Stimulated activated CD4-positive, alpha-beta T cell treated with anti-CD3 and anti-CD28 coated beads, Interleukin-15, amount 100 ng/mL, for 1 hour (primary cell): ENCODE measurements around the gene NLRP4.

Source experiments
- DNase-seq, 2 donors: peaks; one replicate each; pipeline ENCODE4 v3.0.0-alpha.2; 2020; ENCODE audit warnings: low read depth in 1 of 2, low spot score in 1 of 2

Gene NLRP4

GRCh38 chr19:55836340-55836739, at the start of gene NLRP4:
Gene NLRP4, plus strand, starts transcription at chr19:55836540. Its CDS starts 15,541 bp downstream, at chr19:55852081.
- no peak for DNase-seq

- DNase-seq: no peak
Measured at GRCh38 chr19:55795021-55795420, 41.3 kb upstream of the NLRP4 start.

- DNase-seq: no peak
Measured at GRCh38 chr19:55801416-55801815, 34.9 kb upstream of the NLRP4 start.

GRCh38 chr19:55802281-55802680, 34.1 kb upstream of the NLRP4 start:
- DNase-seq: no peak

- DNase-seq: no peak
Measured at GRCh38 chr19:55809381-55810058, 26.8 kb upstream of the NLRP4 start.

GRCh38 chr19:55811340-55811739, 25.0 kb upstream of the NLRP4 start:
- DNase-seq: no peak

- no peak for DNase-seq
Measured at GRCh38 chr19:55812449-55812848, 23.9 kb upstream of the NLRP4 start.

GRCh38 chr19:55813906-55814305, 22.4 kb upstream of the NLRP4 start:
- no peak for DNase-seq

- DNase-seq: no peak
Measured at GRCh38 chr19:55820037-55820436, 16.3 kb upstream of the NLRP4 start.

- DNase-seq: no peak
Measured at GRCh38 chr19:55830656-55831055, 5.7 kb upstream of the NLRP4 start.

GRCh38 chr19:55831846-55832245, 4.5 kb upstream of the NLRP4 start, which contains the start of gene NLRP11:
Gene NLRP11, minus strand, starts transcription at chr19:55831999. Its CDS starts 13,825 bp downstream, at chr19:55818174.
- DNase-seq: no peak

- DNase-seq: no peak
Measured at GRCh38 chr19:55832676-55833075, 3.7 kb upstream of the NLRP4 start.

GRCh38 chr19:55838251-55838650, 1.9 kb downstream of the NLRP4 start:
- no peak for DNase-seq

- DNase-seq: no peak
Measured at GRCh38 chr19:55838906-55839305, 2.6 kb downstream of the NLRP4 start.

GRCh38 chr19:55855160-55855559, 18.8 kb downstream of the NLRP4 start:
- DNase-seq: no peak

- DNase-seq: no peak
Measured at GRCh38 chr19:55857149-55857548, 20.8 kb downstream of the NLRP4 start.

- DNase-seq: no peak
Measured at GRCh38 chr19:55857974-55858373, 21.6 kb downstream of the NLRP4 start.

- DNase-seq: no peak
Measured at GRCh38 chr19:55858401-55858800, 22.1 kb downstream of the NLRP4 start.

GRCh38 chr19:55858969-55859368, 22.6 kb downstream of the NLRP4 start:
- DNase-seq: no peak

GRCh38 chr19:55866521-55866920, 30.2 kb downstream of the NLRP4 start:
- DNase-seq: no peak

- DNase-seq: no peak
Measured at GRCh38 chr19:55867101-55867500, 30.8 kb downstream of the NLRP4 start.

GRCh38 chr19:55870736-55871135, 34.4 kb downstream of the NLRP4 start:
- DNase-seq: no peak

GRCh38 chr19:55877211-55877610, 40.9 kb downstream of the NLRP4 start:
- no peak for DNase-seq
